ENCODE measurements around the gene NECAB3.
"Not testable (repeated sequence)": the region's sequence is repeated elsewhere in the genome, so short reads cannot be mapped to it uniquely, and the experiment has no call there.

The NECAB3 gene

DNA sequence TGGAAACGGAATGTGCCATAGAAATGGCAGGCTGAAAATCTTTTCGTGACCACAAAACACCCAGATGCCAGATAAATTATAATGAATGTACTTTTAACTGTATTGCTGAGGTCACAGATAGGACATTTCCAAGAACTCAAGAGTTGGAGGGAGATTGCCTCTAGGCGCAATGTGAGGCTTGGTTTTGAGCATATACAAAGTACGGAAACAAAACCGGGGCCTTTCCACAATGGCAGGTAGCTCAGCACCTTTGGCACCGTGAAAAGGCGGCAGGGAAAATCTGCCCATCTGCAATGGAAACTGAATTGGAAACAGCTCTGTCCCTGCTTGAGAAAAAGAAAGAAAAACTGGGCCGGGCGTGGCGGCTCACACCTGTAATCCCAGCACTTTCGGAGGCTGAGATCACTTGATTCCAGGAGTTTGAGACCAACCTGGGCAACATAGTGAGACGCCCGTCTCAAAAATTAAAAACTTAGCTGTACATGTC lies 22.6 kb downstream of the NECAB3 start:
- in situ Hi-C loops (cut with HindIII; ENCODE audit: low sequenced_read_pairs) = no loop called here

DNA sequence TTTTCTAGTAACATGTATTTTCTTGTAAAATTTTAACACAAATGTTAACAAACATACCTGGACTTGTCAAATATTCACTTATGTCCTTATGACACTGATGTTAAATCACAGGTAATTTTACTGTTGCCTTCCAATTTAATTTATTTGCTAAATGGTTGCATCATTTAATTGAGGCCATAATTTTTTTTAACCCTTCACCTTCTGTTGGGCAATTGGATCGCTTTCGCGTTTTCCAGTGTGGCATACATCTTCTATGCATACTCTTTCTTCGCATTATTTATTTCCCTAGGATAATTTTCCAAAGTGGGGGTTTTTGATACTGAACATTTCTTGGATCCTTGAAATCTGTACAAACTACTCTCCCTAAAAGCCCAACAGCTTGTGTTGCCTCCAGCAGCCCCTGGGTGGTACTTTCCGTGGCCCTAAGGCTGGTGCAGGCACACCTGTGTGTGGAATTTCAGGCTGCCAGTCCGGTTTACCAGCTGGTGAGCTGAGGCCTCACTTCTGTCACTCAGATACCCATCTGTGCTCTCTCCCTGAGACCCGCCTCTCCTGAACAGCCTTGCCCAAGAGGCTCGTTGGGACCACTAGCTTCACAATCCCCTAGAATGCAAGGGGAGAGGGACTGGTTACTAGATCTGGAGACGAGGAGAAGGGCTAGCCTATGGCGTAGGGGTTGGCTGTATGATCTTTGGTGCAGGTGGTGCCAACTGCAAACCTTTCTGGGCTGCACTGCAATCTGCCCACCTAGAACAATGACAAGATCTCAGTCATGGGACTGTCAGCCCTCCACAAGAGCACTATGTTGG lies 23.3 kb downstream of the NECAB3 start:
- in situ Hi-C loops (cut with HindIII; ENCODE audit: low sequenced_read_pairs) = no loop called here

DNA sequence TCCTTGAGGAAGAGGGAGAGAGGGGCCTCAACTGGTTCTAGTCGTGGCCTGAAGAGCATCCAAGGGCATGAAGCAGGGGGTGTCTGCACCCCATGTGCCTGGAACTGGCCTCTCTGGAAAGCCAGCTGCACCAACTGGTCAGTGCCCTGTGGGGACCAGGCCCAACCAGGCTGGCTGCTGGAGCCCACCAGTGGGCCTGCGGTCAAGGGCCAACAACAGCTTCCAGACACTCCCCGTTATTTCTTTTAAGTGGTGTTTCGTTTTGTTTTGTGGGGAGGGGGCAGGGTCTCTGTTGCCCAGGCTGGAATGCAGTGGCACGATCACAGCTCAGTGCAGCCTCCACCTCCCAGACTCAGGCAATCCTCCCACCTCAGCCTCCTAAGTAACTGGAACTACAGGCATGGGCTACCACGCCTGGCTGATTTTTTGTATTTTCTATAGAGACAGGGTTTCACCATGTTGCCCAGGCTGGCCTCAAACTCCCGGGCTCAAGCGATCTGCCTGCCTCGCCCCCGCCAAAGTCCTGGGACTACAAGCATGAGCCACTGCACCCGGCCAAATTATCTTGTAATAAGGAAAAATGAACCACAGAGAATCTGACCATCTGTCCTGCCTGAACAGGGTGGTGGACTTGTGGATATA lies 24.0 kb downstream of the NECAB3 start:
- in situ Hi-C loops (cut with HindIII; ENCODE audit: low sequenced_read_pairs) = no loop called here

DNA sequence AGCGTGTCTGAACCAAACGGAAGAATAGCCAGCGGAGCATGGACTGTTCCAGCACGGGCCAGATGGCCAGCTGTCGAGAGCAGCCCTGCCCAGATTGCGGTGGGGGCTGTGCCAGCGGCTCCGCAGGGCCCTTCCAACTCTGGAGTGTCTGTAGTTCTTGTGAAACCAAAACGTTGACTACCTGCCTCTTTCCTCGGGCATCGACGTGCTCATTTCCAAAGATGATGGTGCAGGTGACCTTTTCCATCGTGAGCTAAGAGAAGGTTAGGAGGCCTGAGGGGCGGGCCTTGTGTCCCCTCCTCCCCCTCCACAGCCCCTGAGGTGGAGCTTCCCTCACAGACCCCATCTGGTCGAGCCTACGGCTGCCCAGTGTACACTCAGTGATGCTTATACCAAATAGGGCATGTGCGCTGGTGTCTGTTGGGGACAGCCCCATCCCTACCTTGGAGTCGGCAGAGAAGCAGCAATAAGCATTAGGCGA lies 25.0 kb downstream of the NECAB3 start:
- in situ Hi-C loops (cut with HindIII; ENCODE audit: low sequenced_read_pairs) = no loop called here

DNA sequence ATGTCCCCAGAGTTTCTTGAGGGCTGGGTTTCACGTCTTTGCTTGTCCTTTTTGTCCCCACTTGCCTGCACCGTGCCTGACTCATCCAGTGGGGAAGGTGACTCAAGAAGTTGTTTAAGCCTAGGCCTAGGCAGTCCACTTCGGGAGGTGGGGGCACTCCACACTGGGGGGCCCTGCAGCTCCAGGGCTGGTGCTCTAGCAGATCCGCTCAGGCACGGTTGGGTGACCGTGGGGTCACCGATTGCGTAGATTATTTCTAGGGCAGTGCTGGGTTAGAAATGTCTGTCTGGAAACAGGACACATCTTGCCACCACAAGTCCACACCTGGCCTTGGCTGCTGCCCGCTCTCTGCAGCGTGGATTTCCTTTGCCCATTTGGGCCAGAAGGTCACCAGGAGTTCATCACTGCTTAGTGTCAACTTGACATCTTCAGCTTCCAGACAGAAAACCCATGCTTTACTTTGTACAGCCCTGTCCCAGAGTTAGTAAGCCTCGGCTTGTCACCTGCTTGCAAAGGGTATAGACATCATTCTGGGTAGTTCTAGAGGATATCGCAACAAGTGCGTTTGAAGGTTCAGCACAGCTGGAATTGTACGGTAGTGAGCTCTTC lies 25.7 kb downstream of the NECAB3 start:
- in situ Hi-C loops (cut with HindIII; ENCODE audit: low sequenced_read_pairs) = no loop called here

DNA sequence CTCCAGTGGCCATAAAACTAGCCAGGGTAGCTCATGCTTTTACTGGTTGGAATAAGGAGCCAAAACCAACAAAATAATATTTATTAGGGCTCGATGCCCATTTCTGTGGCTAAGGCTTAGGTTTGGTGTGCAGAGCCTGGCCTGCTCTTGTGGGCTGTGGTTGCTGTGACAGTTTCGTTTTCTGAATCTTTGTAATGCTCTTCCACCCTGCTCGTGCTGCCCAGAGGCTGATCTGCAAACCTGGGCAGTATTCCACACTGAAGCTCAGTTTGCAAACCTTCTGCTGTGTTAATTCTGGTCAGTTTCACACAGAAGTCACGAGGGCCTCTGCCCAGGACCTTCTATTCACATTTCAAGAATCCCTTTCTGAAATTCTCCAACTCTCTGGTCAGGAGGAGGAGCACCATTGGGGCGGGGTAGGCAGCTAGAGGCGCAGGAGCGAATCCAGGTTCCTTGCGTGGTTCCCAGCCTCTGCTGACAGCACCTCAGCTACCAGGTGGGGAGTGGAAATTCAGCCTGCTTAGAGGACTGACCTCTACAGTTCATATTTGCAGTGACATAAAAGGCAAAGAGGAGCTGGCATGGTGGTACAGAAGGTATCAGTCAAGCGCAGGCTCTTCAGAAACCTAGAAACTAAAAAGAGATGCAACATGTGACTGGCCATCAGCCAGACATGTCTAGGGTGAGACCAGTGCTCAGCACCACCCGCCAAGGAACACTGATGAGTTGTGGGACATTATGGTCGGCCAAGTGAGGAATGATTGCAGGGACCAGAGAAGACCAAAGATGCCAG lies 26.4 kb downstream of the NECAB3 start:
- in situ Hi-C loops (cut with HindIII; ENCODE audit: low sequenced_read_pairs) = no loop called here

DNA sequence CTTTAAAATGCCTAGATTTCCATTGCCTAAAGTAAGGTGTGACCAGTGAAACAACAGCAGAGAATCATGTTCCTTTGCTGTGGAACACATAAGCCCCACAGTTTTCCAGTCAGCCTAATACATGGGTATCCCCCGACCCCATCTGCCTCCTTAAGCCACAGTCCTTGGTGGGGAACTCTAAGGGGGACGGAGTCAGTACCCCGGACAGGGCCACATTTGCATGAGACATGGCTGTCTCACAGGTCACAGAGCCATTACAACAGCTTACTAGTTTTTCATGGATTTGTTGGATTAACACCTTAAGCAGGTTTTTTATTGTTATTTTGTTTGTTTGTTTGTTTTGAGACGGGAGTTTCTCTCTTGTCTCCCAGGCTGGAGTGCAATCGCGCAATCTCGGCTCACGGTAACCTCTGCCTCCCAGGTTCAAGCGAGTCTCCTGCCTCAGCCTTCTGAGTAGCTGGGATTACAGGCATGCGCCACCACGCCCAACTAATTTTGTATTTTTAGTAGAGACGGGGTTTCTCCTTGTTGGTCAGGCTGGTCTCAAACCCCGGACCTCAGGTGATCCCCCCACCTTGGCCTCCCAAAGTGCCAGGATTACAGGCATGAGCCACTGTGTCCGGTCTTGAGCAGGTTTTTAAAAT lies 27.1 kb downstream of the NECAB3 start:
- in situ Hi-C loops (cut with HindIII; ENCODE audit: low sequenced_read_pairs) = not testable (repeated sequence)

DNA sequence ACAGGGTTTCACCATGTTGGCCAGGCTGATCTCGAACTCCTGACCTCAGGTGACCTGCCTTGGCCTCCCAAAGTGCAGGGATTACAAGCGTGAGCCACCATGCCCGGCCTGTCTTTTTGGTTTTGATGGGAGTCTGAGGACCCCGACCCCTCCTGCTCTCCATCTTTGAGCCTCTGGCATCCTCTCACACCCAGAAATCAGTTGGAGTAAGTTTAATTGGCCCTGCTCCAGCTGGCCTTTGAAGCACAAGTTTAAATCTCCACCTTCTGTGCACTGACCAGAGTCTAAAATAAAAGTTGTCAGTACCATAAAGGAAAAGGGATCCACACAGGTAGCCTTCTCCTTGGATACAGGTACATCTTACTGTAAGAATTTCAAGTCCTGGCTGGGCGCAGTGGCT lies 28.0 kb downstream of the NECAB3 start:
- in situ Hi-C loops (cut with HindIII; ENCODE audit: low sequenced_read_pairs) = no loop called here

DNA sequence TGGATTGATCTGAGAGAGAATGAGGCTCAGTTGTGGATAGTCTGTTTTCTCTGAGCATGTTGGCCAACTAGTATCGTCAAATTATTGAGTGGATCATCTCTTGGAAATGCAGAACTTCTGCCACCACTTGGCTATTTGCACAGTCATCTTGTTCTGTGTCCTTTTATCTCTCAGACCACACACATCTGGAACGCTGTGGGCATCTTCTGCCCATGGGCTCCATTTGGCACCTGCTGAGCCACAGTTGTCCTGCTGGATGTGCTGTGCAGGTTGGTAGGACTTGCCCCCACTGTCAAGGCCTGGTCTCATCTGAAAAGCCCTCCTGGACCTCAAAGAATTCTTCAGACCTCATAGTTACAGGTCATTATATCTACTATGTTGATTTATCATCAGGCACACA lies 28.8 kb downstream of the NECAB3 start:
- in situ Hi-C loops (cut with HindIII; ENCODE audit: low sequenced_read_pairs) = no loop called here

DNA sequence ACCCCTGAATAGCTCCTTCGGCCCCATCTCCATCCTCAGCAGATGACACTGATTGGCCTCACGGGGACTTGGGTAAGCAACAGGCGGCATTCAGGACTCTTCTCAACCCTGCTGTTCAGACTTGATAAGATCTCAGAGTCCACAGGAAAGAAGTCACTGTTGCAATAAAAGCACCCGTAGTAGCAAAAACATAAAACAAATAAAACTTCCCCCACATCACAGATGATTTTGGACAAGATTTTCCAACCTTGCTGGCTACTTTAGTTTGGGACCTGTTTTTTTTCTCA lies 29.2 kb downstream of the NECAB3 start:
- in situ Hi-C loops (cut with HindIII; ENCODE audit: low sequenced_read_pairs) = no loop called here

DNA sequence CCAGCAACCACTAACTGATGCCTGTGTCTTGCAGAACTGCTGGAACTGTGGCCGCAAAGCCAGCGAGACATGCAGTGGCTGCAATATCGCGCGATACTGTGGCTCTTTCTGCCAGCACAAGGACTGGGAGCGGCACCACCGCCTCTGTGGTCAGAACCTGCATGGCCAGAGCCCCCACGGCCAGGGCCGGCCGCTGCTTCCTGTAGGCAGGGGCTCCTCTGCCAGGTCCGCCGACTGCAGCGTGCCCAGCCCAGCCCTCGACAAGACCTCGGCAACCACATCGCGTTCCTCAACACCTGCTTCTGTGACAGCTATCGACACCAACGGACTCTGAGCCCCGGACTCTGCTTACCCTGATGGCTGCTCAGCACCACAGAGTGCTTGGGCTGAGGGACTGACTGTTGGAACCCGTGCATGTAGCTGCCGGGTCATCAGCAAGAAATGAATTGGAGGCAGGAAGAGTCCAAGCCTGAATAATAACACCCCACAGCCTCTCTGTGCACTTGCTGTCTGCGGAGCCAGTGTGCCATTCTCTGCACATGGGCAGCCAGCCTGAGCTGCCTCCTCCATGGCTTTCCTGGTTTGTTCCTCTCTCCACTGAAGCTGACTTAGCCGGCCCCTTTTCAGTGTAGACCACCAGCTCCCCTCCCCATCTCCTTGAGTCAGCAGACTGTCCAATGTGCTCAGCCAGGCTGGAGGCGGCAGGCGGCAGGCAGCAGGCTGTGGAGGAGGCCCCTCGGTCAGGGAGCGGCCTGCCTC lies 29.7 kb downstream of the NECAB3 start:
- in situ Hi-C loops (cut with HindIII; ENCODE audit: low sequenced_read_pairs) = no loop called here

DNA sequence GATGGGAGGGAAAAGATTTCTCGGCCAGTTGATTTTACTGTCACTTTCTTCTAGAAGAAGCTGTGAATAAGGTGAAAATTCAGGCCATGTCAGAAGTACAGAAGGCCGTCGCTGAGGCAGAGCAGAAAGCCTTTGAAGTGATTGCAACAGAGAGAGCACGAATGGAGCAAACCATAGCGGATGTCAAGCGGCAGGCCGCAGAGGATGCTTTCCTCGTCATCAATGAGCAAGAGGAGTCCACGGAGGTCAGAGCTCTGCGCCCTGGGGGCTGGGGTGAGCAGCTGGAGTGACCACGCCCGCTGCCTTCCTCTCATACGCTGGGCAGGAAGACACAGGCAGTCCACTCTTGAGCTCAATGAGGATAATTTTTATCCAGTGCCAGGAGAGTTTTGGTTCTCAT lies 33.9 kb downstream of the NECAB3 start:
- in situ Hi-C loops (cut with HindIII; ENCODE audit: low sequenced_read_pairs) = no loop called here

DNA sequence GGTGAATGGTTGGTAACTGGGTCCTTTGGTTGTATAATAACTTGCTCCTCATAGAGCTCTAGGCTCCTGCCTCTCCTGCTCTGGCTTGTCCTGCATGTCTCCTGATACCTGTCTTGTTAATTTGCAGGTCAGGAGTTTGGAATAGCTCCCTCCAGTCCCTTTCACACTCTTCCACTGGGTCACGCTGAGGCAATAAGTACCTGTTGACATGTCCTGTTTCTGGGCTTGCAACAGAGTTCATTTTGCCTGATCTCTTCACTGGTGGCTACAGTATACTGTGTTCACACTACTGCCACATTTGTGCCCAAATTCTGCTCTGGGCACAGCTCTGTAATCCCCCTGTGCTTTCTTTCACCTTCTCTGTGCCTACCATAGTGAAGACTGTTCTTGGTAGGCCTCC lies 37.5 kb downstream of the NECAB3 start:
- in situ Hi-C loops (cut with HindIII; ENCODE audit: low sequenced_read_pairs) = no loop called here

DNA sequence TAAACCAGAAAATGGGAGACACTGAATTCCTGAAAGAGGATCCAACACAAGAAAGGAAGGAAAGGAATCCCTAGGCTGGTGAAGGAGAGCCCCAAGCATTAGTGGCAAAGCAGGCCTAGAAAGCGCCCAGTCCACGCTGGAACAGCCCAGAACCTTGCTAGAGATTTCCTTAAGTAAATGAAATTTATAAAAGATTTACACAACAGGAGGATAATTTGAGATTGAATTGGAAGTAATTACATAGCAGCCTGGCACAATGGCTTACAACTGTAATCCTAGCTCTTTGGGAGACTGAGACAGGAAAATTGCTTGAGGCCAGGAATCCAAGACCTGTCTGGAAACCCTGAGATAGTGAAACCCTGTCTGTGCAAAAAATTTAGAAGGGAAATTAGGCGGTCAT lies 38.9 kb downstream of the NECAB3 start:
- in situ Hi-C loops (cut with HindIII; ENCODE audit: low sequenced_read_pairs) = no loop called here

DNA sequence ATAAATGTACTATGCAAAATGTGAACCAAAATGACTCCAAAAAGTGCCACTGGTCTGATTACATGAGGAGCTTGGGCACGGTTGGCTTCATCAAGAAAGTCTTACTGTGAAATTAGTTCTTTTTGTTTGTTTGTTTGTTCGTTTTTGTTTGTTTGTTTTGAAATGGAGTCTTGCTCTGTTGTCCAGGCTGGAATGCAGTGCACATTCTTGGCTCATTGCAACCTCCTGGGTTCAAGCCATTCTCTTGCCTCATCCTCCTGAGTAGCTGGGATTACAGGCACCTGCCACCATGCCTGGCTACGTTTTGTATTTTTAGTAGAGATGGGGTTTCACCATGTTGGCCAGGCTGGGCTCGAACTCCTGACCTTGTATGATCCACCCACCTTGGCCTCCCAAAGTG lies 42.3 kb downstream of the NECAB3 start:
- in situ Hi-C loops (cut with HindIII; ENCODE audit: low sequenced_read_pairs) = not testable (repeated sequence)

DNA sequence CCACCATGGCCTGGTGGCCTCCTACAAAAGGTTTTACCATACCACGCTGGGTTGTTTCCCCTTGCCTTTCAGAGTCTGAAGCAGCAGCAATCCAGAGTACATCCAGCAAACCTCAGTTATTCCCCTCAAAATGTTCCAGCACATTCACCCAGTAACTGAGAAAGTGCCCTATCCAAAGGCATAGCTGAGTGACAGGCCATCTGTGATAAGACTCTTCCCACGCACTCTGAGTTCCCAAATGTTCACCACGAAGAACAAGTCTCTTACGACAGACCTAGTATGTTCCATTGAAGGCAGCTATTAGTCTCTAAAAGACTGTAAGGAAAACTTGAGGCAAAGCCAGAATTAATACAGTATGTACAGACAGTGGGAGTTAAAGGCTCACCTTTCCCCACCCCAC lies 43.7 kb downstream of the NECAB3 start:
- in situ Hi-C loops (cut with HindIII; ENCODE audit: low sequenced_read_pairs) = no loop called here

DNA sequence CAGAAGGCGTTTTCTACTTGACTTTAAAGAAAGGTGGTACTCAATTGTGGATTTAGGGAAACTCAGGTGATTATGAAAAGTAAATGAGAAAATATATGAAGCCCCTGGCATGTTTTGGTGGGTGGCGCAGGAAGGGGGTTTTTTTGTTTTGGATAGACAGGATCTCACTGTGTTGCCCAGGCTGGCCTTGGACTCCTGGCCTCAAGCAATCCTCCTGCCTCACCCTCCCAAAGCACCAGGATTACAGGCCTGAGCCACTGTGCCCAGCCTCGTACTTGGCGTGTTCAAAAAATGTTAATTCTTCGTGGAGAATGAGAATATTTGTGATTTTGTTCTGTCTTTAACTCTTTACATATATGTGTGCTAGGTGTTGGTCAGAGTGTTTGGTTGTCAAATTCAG lies 44.2 kb downstream of the NECAB3 start:
- in situ Hi-C loops (cut with HindIII; ENCODE audit: low sequenced_read_pairs) = no loop called here

DNA sequence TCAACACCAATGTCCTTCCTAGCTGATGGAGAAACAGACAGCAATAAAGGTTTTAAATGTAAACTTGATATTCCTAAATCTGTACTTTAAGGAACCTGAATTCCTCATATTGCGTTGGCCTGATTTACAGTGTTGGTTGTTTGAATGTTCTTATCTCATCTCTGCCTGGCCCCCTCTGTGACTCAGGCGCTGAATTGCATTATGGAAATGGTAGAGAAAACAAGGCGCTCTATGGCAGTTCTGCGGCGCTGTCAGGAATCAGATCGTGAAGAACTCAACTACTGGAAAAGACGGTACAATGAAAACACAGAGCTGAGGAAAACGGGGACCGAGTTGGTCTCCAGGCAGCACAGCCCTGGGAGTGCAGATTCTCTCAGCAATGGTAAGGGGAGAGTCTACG lies 44.7 kb downstream of the NECAB3 start:
- in situ Hi-C loops (cut with HindIII; ENCODE audit: low sequenced_read_pairs) = no loop called here

DNA sequence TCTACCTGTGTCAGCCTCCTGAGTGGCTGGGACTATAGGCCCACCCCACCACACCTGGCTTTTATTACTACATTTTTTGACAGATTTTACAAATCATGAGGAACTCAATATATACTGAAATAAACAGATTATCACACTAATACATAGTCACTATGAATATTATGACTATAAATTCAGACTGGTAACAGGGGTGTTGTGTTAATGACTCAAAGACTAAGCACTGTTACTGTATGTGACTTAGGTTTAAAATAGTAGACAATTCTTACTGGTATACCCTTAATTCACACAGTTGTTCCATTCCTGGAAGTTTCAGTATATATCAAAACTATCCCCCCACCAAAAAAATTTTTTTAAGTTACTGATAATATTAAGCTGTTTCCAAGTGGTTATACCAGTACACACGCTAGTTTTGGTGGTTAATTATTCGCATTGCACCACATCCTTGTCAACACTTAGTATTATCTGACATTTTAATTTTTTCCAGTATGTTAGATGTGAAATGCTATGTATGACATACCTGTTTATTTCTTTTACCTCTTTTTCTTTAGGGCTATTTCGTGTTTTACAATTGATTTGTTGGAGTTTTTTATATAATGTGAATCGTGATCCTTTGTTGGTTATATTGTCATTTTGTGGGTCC lies 46.5 kb downstream of the NECAB3 start:
- in situ Hi-C loops (cut with HindIII; ENCODE audit: low sequenced_read_pairs) = no loop called here

DNA sequence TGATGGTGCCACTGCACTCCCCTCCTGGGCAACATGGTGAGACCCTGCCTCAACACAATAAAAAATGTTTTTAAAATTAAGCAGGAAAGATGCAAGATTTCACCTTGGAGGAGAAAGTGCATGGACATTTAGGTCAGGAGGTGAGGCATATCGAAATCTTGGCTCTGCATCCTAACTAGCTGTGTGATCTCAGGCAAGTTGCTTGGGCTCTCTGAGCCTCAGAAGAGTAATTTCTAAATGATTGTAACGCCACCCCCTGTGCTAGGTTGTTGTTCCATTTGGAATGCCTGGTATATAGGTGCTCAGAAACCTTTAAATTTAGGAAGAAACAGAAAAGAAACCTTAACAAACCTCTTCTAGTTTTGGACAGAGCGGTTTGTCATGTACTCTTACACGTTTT lies 48.0 kb downstream of the NECAB3 start:
- in situ Hi-C loops (cut with HindIII; ENCODE audit: low sequenced_read_pairs) = no loop called here
